Fibroblast of lung (primary cell): ENCODE measurements around the gene MYOD1. TPM values are rescaled to one million over a fixed set of nuclear protein-coding genes. Genes with fewer than 3 reads are reported as not detected.

Source experiments
- DNase-seq, 2 donors: peaks; one replicate each; pipeline versions ENCODE4 v3.0.0 to v3.0.0-alpha.2; 2010; ENCODE audit warnings: low read depth in 2 of 2
- H2AFZ ChIP-seq: 2 replicates; pipeline ENCODE4 v1.5.1; 2012; ENCODE audit warnings: low read length, control low read depth, inconsistent platforms
- H3K27ac ChIP-seq: 2 replicates; pipeline ENCODE4 v1.5.1; 2011; ENCODE audit warnings: low read length, control low read depth; ENCODE audit not compliant: insufficient read depth
- H3K27me3 ChIP-seq: 2 replicates; pipeline ENCODE4 v1.5.1; 2011; ENCODE audit warnings: mild to moderate bottlenecking, low read length; ENCODE audit not compliant: control insufficient read depth, insufficient read depth
- H3K36me3 ChIP-seq: 2 replicates; pipeline ENCODE4 v1.5.1; 2011; ENCODE audit warnings: low read length; ENCODE audit not compliant: control insufficient read depth, insufficient read depth
- H3K4me1 ChIP-seq: 2 replicates; pipeline ENCODE4 v1.5.1; 2011; ENCODE audit warnings: low read length; ENCODE audit not compliant: control insufficient read depth, insufficient read depth; ENCODE audit errors: extremely low read depth
- H3K4me2 ChIP-seq: 2 replicates; pipeline ENCODE4 v1.5.1; 2011; ENCODE audit warnings: low read length, control low read depth; ENCODE audit not compliant: insufficient read depth; ENCODE audit errors: extremely low read depth
- H3K4me3 ChIP-seq, 4 experiments: fragments of 200-600 bp in 1 of 4; sonication (generic) in 1 of 4; replicated peaks in 1 of 4; 2 replicates each; pipeline ENCODE4 v1.5.1; 2011 to 2016; ENCODE audit warnings: low read length in 4 of 4, low read depth in 3 of 4, mild to moderate bottlenecking in 3 of 4, control low read depth in 2 of 4, inconsistent platforms in 1 of 4, mixed read lengths in 1 of 4; ENCODE audit not compliant: insufficient read depth in 1 of 4; ENCODE audit errors: control extremely low read depth in 1 of 4
- H3K79me2 ChIP-seq: 2 replicates; pipeline ENCODE4 v1.5.1; 2012; ENCODE audit warnings: mild to moderate bottlenecking, low read length, inconsistent platforms; ENCODE audit not compliant: control insufficient read depth, insufficient read depth
- H3K9ac ChIP-seq: 2 replicates; pipeline ENCODE4 v1.5.1; 2011; ENCODE audit warnings: mild to moderate bottlenecking, low read length, control low read depth; ENCODE audit not compliant: insufficient read depth
- H3K9me3 ChIP-seq: 2 replicates; pipeline ENCODE4 v1.5.1; 2012; ENCODE audit warnings: low read depth, low read length; ENCODE audit not compliant: control insufficient read depth, insufficient read depth
- H4K20me1 ChIP-seq: 2 replicates; pipeline ENCODE4 v1.5.1; 2011; ENCODE audit warnings: low read length; ENCODE audit not compliant: control insufficient read depth, insufficient read depth; ENCODE audit errors: extremely low read depth
- CTCF ChIP-seq, 2 donors: IDR thresholded peaks in 1 of 2; conservative IDR thresholded peaks in 1 of 2; 1 replicate in 1 of 2; 2 replicates in 1 of 2; pipeline ENCODE4 v1.5.1; 2011 to 2012; ENCODE audit warnings: low read length in 2 of 2, control low read depth in 1 of 2, inconsistent platforms in 1 of 2, low read depth in 1 of 2, mild to moderate bottlenecking in 1 of 2
- EZH2 ChIP-seq: IDR thresholded peaks from 2 replicates; pipeline ENCODE4 v1.5.1; 2012; ENCODE audit warnings: low read length, control low read depth, mild to moderate bottlenecking; ENCODE audit errors: missing control alignments
- polyA plus RNA-seq, 2 donors: library from polyadenylated mRNA; depleted of rRNA in 1 of 2; stranded (reverse) in 1 of 2; unstranded in 1 of 2; fragments of >200 nt; gene quantifications; 2 replicates each; pipeline ENCODE4 v1.2.1, GENCODE V29; 2011 to 2012; ENCODE audit warnings: missing spikeins in 1 of 2
- total RNA-seq: library from RNA; depleted of rRNA; stranded (reverse); fragments of >200 nt; gene quantifications from 2 replicates; pipeline ENCODE4 v1.2.1, GENCODE V29; 2014

Gene MYOD1
- total and polyA plus RNA-seq, 2 donors (not counting 1 experiment from before 2014, with no cell fraction given): not detected

DNA sequence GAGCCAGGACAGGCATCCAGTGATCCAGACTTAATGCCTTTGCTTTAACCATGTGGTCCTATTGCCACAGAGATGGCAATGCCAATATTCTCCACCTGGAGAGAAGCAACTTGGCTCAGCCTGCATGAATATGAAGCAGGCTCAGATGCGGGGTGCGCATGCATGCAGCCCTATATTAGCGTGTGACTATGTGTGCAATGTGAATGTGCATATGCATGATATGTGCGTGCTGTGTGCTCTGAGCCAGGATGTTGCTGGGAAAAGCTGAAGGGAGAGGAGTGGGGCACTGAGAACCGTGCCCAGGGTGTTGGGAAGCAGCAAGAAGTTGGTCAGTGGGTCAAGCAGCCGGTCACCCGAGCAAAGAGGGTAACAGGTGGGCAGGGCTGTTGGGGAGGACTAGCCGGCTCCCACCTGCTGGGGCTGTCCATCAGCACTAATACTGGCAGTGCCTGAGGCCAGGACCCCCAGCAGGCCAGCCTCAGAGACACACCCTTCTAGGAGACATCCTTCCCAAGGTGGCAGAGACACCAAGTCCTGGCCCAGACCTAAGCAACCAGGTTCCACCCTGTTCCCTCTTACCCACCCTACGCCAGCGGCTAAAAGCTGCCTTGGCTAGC lies 24.8 kb upstream of the MYOD1 start:
- Histone ChIP-seq H2AFZ (no peak overlapping the region), H3K4me1 (no peaks in the 10 kb centered on the region), H3K9ac (no peak overlapping the region), H3K79me2 (no peaks in the 10 kb centered on the region), H3K9me3 (no peaks in the 10 kb centered on the region), H3K4me3 (no peak overlapping the region), H3K36me3 (no peaks in the 10 kb centered on the region), H3K27ac (no peak overlapping the region), H4K20me1 (no peaks in the 10 kb centered on the region), H3K4me2 (no peak overlapping the region), H3K27me3 (peaks cover 31% of the 10 kb centered on the region)
- TF ChIP-seq CTCF (conservative IDR thresholded peaks at IDR 0.05 in 1 of 2, IDR thresholded peaks at IDR 0.05 in 1 of 2; ENCODE audit: low read depth in 1 of 2, low read length in 2 of 2) (no peak), EZH2 (no peak)
- DNase-seq: no peak

- no peaks in the 10 kb centered on the region for H3K79me2 ChIP-seq
- H2AFZ ChIP-seq: no peak overlapping the region
- H3K4me3 ChIP-seq: no peak overlapping the region
- no peak overlapping the region for H3K9ac ChIP-seq
- H3K4me1 ChIP-seq: no peaks in the 10 kb centered on the region
- H4K20me1 ChIP-seq: no peaks in the 10 kb centered on the region
- no peak overlapping the region for H3K4me2 ChIP-seq
- TF ChIP-seq CTCF (conservative IDR thresholded peaks at IDR 0.05 in 1 of 2, IDR thresholded peaks at IDR 0.05 in 1 of 2; ENCODE audit: low read depth in 1 of 2, low read length in 2 of 2): no peak
- TF ChIP-seq EZH2: peak; percentile 67
- H3K27ac ChIP-seq: no peak overlapping the region
- peaks cover 31% of the 10 kb centered on the region for H3K27me3 ChIP-seq
- no peaks in the 10 kb centered on the region for H3K9me3 ChIP-seq
- no peaks in the 10 kb centered on the region for H3K36me3 ChIP-seq
- DNase-seq: no peak
Measured at GRCh38 chr11:17695454-17696441, 23.6 kb upstream of the MYOD1 start.

DNA sequence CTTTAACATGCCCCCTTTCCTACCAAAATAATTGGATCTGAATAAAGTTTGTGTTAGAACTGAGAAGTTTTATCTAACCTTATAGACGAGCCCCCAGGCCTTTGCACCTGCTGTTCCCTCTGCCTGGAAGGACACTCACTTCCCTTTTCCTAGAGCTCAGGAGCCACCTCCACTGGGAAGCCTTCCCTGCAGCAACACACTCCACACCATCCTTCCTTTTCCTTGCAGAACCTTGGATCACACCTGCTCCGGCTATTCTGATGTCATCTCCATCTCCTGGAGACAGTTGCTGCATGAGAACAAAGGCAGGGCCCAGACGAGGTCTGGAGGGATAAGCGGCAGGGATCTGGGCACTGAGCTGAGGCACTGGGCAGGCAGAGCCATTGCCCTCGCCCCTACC lies 22.6 kb upstream of the MYOD1 start:
- no peak overlapping the region for H3K27ac ChIP-seq
- no peak overlapping the region for H3K4me3 ChIP-seq
- no peaks in the 10 kb centered on the region for H3K36me3 ChIP-seq
- H3K9me3 ChIP-seq: no peaks in the 10 kb centered on the region
- no peak overlapping the region for H3K9ac ChIP-seq
- no peak overlapping the region for H2AFZ ChIP-seq
- H3K4me2 ChIP-seq: no peak overlapping the region
- DNase-seq: no peak
- H3K79me2 ChIP-seq: no peaks in the 10 kb centered on the region
- no peaks in the 10 kb centered on the region for H4K20me1 ChIP-seq
- no peaks in the 10 kb centered on the region for H3K4me1 ChIP-seq
- peaks cover 31% of the 10 kb centered on the region for H3K27me3 ChIP-seq
- no peak for TF ChIP-seq EZH2
- no peak for TF ChIP-seq CTCF (conservative IDR thresholded peaks at IDR 0.05 in 1 of 2, IDR thresholded peaks at IDR 0.05 in 1 of 2; ENCODE audit: low read depth in 1 of 2, low read length in 2 of 2)
